ENCODE results near the gene PPARD.

Gene PPARD

GRCh38 chr6:35468980-35469750, 126.8 kb downstream of the PPARD start:
- DNase-seq (ENCODE audit: low read depth in 1 of 2, low spot score in 1 of 2) = no peak
- Histone ChIP-seq H3K4me3 (replicated peaks; ENCODE audit: insufficient read depth, low read length) (peak overlapping the region; percentile 95), H3K27ac (replicated peaks) (peak overlapping the region; percentile 92), H3K27me3 (ENCODE audit: insufficient read depth, poor library complexity, severe bottlenecking) (no peaks in the 10 kb centered on the region)
- TF ChIP-seq CTCF (IDR thresholded peaks at IDR 0.05; ENCODE audit: insufficient read depth, low read length) (no peak), POLR2AphosphoS5 (IDR thresholded peaks at IDR 0.05; ENCODE audit: low read depth) (no peak), REST (IDR thresholded peaks at IDR 0.05; ENCODE audit: insufficient replicate concordance, low read depth) (no peak), GABPA (IDR thresholded peaks at IDR 0.05; ENCODE audit: low read depth) (no peak), SPI1 (IDR thresholded peaks at IDR 0.05; ENCODE audit: borderline replicate concordance, low read depth) (no peak)

GRCh38 chr6:35469751-35470662, 127.6 kb downstream of the PPARD start:
- TF ChIP-seq GABPA (IDR thresholded peaks at IDR 0.05; ENCODE audit: low read depth) = no peak
- TF ChIP-seq CTCF (IDR thresholded peaks at IDR 0.05; ENCODE audit: insufficient read depth, low read length) = no peak
- TF ChIP-seq POLR2AphosphoS5 (IDR thresholded peaks at IDR 0.05; ENCODE audit: low read depth) = 0 out of 2 replicates have a peak, but pooled peaks have one; percentile 0
- no peak for TF ChIP-seq REST (IDR thresholded peaks at IDR 0.05; ENCODE audit: insufficient replicate concordance, low read depth)
- H3K27me3 ChIP-seq (ENCODE audit: insufficient read depth, poor library complexity, severe bottlenecking) = no peaks in the 10 kb centered on the region
- H3K27ac ChIP-seq (replicated peaks) = peak overlapping the region; percentile 92
- peak in 1 of 2 experiments; percentile 38 for DNase-seq (ENCODE audit: low read depth in 1 of 2, low spot score in 1 of 2)
- H3K4me3 ChIP-seq (replicated peaks; ENCODE audit: insufficient read depth, low read length) = peak overlapping the region; percentile 95

GRCh38 chr6:35470663-35471120, 128.3 kb downstream of the PPARD start:
- H3K27ac ChIP-seq (replicated peaks) = no peak overlapping the region; the same call in 1 of the 2 replicates
- no peak for DNase-seq (ENCODE audit: low read depth in 1 of 2, low spot score in 1 of 2)
- peak overlapping the region; percentile 95 for H3K4me3 ChIP-seq (replicated peaks; ENCODE audit: insufficient read depth, low read length)

More at GRCh38 chr6:35470663-35471120, 128.3 kb downstream of the PPARD start:
- TF ChIP-seq GABPA (IDR thresholded peaks at IDR 0.05; ENCODE audit: low read depth) (no peak), POLR2AphosphoS5 (IDR thresholded peaks at IDR 0.05; ENCODE audit: low read depth) (no peak), SPI1 (IDR thresholded peaks at IDR 0.05; ENCODE audit: borderline replicate concordance, low read depth) (no peak), REST (IDR thresholded peaks at IDR 0.05; ENCODE audit: insufficient replicate concordance, low read depth) (no peak), CTCF (IDR thresholded peaks at IDR 0.05; ENCODE audit: insufficient read depth, low read length) (no peak)
- no peaks in the 10 kb centered on the region for H3K27me3 ChIP-seq (ENCODE audit: insufficient read depth, poor library complexity, severe bottlenecking)

Data from HL-60 (cell line).